Endothelial cell of umbilical vein (primary cell): Measurements from ENCODE around the gene TRAPPC2L. TPM values are rescaled to one million over a fixed set of nuclear protein-coding genes. Genes with fewer than 3 reads are reported as not detected.

ENCODE experiments used
- BruUV-seq: library from RNA; stranded (reverse); fragments of 400-500 nt; replicated peaks from 2 replicates; lab custom pipeline; 2021; lab: Mats Ljungman, UMichigan
- CTCF ChIA-PET: fragments of 300-600, 350-600 bp; sonication (Branson Sonifier 250); formaldehyde crosslinking; loops from one replicate; lab custom pipeline; 2021; ENCODE audit warnings: antibody characterized with exemption, inconsistent platforms; lab: Charles Lee
- POLR2A ChIA-PET: fragments of 300-600, 350-600 bp; sonication (Branson Sonifier 250); formaldehyde crosslinking; loops from one replicate; lab custom pipeline; 2021; ENCODE audit warnings: antibody characterized with exemption, inconsistent platforms; lab: Charles Lee
- DNase-seq: peaks from one replicate; pipeline ENCODE4 v3.0.0-alpha.2; 2011; ENCODE audit warnings: low read depth, low spot score
- FAIRE-seq: peaks from 2 replicates; lab custom pipeline; 2011; peaks lifted over from hg19 to GRCh38; lab: Jason Lieb, UNC
- H2AFZ ChIP-seq: 2 replicates; pipeline ENCODE4 v1.6.0; 2012; ENCODE audit warnings: low read depth, low read length, control low read depth, inconsistent platforms
- H3K27ac ChIP-seq: 2 replicates; pipeline ENCODE4 v1.5.1; 2011; ENCODE audit warnings: low read depth, mild to moderate bottlenecking, control low read depth, low read length, moderate library complexity; ENCODE audit not compliant: insufficient read depth
- H3K27me3 ChIP-seq, 2 experiments: 2 replicates each; pipeline versions ENCODE4 v1.6.0 to v1.6.1; 2011; ENCODE audit warnings: low read length in 2 of 2, mixed read lengths in 1 of 2; ENCODE audit not compliant: control insufficient read depth in 2 of 2, insufficient read depth in 2 of 2
- H3K36me3 ChIP-seq, 2 experiments: 2 replicates in 1 of 2; 3 replicates in 1 of 2; pipeline ENCODE4 v1.5.1; 2011; ENCODE audit warnings: low read length in 2 of 2, mild to moderate bottlenecking in 1 of 2, moderate library complexity in 1 of 2; ENCODE audit not compliant: control insufficient read depth in 2 of 2, insufficient read depth in 2 of 2; ENCODE audit errors: extremely low read depth in 1 of 2
- H3K4me1 ChIP-seq: 3 replicates; pipeline ENCODE4 v1.5.1; 2011; ENCODE audit warnings: mild to moderate bottlenecking, low read length; ENCODE audit not compliant: control insufficient read depth, insufficient read depth; ENCODE audit errors: extremely low read depth
- H3K4me2 ChIP-seq: 2 replicates; pipeline ENCODE4 v1.6.1; 2011; ENCODE audit warnings: low read length, control low read depth, mixed read lengths; ENCODE audit not compliant: insufficient read depth
- H3K4me3 ChIP-seq, 3 experiments: fragments of 200-600 bp in 1 of 3; sonication (generic), shearing (Covaris generic) in 1 of 3; replicated peaks in 1 of 3; 2 replicates each; pipeline ENCODE4 v1.5.1; 2011 to 2016; ENCODE audit warnings: control low read depth in 3 of 3, low read length in 3 of 3, mild to moderate bottlenecking in 2 of 3, inconsistent platforms in 1 of 3, low read depth in 1 of 3, moderate library complexity in 1 of 3; ENCODE audit not compliant: insufficient read depth in 1 of 3
- H3K79me2 ChIP-seq: 2 replicates; pipeline ENCODE4 v1.6.0; 2012; ENCODE audit warnings: low read length, inconsistent platforms; ENCODE audit not compliant: control insufficient read depth, insufficient read depth
- H3K9ac ChIP-seq: replicated peaks from 2 replicates; pipeline ENCODE3; 2011; ENCODE audit warnings: low read length, control low read depth; ENCODE audit not compliant: insufficient read depth; ENCODE audit errors: extremely low read depth
- H3K9me1 ChIP-seq: replicated peaks from 3 replicates; pipeline ENCODE4 v1.6.0; 2011; ENCODE audit warnings: mild to moderate bottlenecking, low read length; ENCODE audit not compliant: control insufficient read depth, insufficient read depth; ENCODE audit errors: extremely low read depth
- H3K9me3 ChIP-seq: replicated peaks from 2 replicates; pipeline ENCODE4 v1.5.1; 2012; ENCODE audit warnings: low read length, inconsistent platforms; ENCODE audit not compliant: control insufficient read depth, insufficient read depth
- H4K20me1 ChIP-seq: replicated peaks from 2 replicates; pipeline ENCODE3; 2011; ENCODE audit warnings: mild to moderate bottlenecking, low read length; ENCODE audit not compliant: control insufficient read depth, insufficient read depth; ENCODE audit errors: extremely low read depth
- EZH2 ChIP-seq: IDR thresholded peaks from 2 replicates; pipeline ENCODE4 v1.6.1; 2012; ENCODE audit warnings: borderline replicate concordance, low read depth, mild to moderate bottlenecking, moderate library complexity, low read length, inconsistent platforms; ENCODE audit not compliant: severe bottlenecking
- FOS ChIP-seq: IDR thresholded peaks from 2 replicates; pipeline ENCODE4 v1.6.1; 2011; ENCODE audit warnings: mild to moderate bottlenecking, low read length, moderate library complexity, borderline replicate concordance; ENCODE audit not compliant: insufficient read depth
- GATA2 ChIP-seq: IDR thresholded peaks from 2 replicates; pipeline ENCODE4 v1.7.0; 2011; ENCODE audit warnings: low read depth, mild to moderate bottlenecking, moderate library complexity, mixed read lengths, low read length; ENCODE audit not compliant: insufficient read length, insufficient read depth
- JUN ChIP-seq: IDR thresholded peaks from 2 replicates; pipeline ENCODE4 v1.6.1; 2011; ENCODE audit warnings: borderline replicate concordance, low read depth; ENCODE audit not compliant: insufficient read length, insufficient read depth
- MYC ChIP-seq: IDR thresholded peaks from one replicate; pipeline ENCODE4 v1.6.1; 2011; ENCODE audit warnings: mild to moderate bottlenecking, low read depth, low read length
- POLR2A ChIP-seq: IDR thresholded peaks from 2 replicates; pipeline ENCODE4 v1.6.1; 2012; ENCODE audit warnings: low read depth, mild to moderate bottlenecking, control low read depth, low read length
- POLR2AphosphoS5 ChIP-seq: IDR thresholded peaks from 2 replicates; pipeline ENCODE4 v1.6.1; 2012; ENCODE audit warnings: low read depth, mild to moderate bottlenecking, control low read depth, low read length, moderate library complexity; ENCODE audit not compliant: insufficient read depth
- dilution Hi-C: fragments of 300-500 bp; cut with MboI; formaldehyde crosslinking; loops from one replicate; pipeline ENCODE4 v1.15.0; 2019; ENCODE audit warnings: low sequenced_read_pairs; ENCODE audit not compliant: extremely low pct_ligation_motif_present
- intact Hi-C: fragments of 100-400 bp; cut with micrococcal nuclease; formaldehyde crosslinking; loops from one replicate; pipeline ENCODE4 v1.10.0; 2022
- polyA plus RNA-seq, 4 experiments: library from polyadenylated mRNA; depleted of rRNA in 3 of 4; stranded (reverse) in 3 of 4; unstranded in 1 of 4; fragments of >200 nt; gene quantifications; 2 replicates each; pipeline versions ENCODE4 v1.2.1 to v1.2.3, GENCODE V29; 2011 to 2012; ENCODE audit warnings: missing spikeins in 1 of 4
- total RNA-seq: library from RNA; stranded (reverse); gene quantifications from 2 replicates; pipeline ENCODE4 v1.2.3, GENCODE V29; 2021
- TF ChIP-seq, protein P1 (sequence below), 2 donors: IDR thresholded peaks; 1 replicate in 1 of 2; 2 replicates in 1 of 2; pipeline ENCODE4 v1.5.1; 2011; ENCODE audit warnings: low read length in 2 of 2, mild to moderate bottlenecking in 2 of 2, moderate library complexity in 2 of 2, control low read depth in 1 of 2, inconsistent platforms in 1 of 2, low read depth in 1 of 2; ENCODE audit not compliant: insufficient read depth in 1 of 2; ENCODE audit errors: extremely low read depth in 1 of 2
- TF ChIP-seq, protein P2 (sequence below): IDR thresholded peaks from 2 replicates; pipeline ENCODE4 v1.6.1; 2011; ENCODE audit not compliant: insufficient read depth, insufficient read length

Gene TRAPPC2L
- total and polyA plus RNA-seq, 2 donors (not counting 3 experiments of a cell fraction or from before 2014, with no cell fraction given) = 61.9 to 131 TPM

DNA sequence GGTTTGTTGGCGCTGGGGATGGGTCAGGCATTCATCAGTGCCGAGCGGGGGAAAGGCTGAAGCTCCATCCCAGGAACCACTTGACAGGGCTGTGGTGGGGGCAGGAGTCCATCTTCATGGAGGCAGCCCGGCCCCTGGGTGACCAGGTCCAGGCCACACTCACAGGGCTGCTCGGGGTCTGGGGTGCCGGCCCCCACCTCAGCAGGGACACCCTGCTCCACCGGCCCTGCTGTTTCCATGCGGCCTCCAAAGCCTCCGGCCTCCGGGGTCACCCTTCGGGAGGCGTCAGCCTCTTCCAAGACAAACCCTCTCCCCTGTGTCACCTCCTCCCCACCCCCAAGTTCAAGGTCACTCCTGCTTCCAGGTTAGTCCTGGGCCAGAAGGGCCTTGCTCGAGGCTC lies 22.3 kb upstream of the TRAPPC2L start:
- POLR2A ChIA-PET = no interaction called here
- no peak for FAIRE-seq

More for the DNA sequence above, 22.3 kb upstream of the TRAPPC2L start:
- H3K36me3 ChIP-seq = peaks cover 0 to 3% of the 10 kb centered on the region in 2 experiments
- H3K9me1 ChIP-seq = no peaks in the 10 kb centered on the region
- intact Hi-C loops (no loop called here), dilution Hi-C loops (no loop called here)
- H3K4me3 ChIP-seq = no peak overlapping the region
- no peak overlapping the region for H3K4me2 ChIP-seq
- no peaks in the 10 kb centered on the region for H3K27me3 ChIP-seq
- H3K27ac ChIP-seq = no peak overlapping the region
- TF ChIP-seq, protein P1, sequence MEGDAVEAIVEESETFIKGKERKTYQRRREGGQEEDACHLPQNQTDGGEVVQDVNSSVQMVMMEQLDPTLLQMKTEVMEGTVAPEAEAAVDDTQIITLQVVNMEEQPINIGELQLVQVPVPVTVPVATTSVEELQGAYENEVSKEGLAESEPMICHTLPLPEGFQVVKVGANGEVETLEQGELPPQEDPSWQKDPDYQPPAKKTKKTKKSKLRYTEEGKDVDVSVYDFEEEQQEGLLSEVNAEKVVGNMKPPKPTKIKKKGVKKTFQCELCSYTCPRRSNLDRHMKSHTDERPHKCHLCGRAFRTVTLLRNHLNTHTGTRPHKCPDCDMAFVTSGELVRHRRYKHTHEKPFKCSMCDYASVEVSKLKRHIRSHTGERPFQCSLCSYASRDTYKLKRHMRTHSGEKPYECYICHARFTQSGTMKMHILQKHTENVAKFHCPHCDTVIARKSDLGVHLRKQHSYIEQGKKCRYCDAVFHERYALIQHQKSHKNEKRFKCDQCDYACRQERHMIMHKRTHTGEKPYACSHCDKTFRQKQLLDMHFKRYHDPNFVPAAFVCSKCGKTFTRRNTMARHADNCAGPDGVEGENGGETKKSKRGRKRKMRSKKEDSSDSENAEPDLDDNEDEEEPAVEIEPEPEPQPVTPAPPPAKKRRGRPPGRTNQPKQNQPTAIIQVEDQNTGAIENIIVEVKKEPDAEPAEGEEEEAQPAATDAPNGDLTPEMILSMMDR (IDR thresholded peaks at IDR 0.05; ENCODE audit: extremely low read depth in 1 of 2, insufficient read depth in 1 of 2, low read depth in 1 of 2, low read length in 2 of 2) = no peak
- TF ChIP-seq JUN (no peak), POLR2A (no peak), GATA2 (no peak), MYC (no peak), POLR2AphosphoS5 (no peak), FOS (no peak), EZH2 (no peak)
- TF ChIP-seq, protein P2, sequence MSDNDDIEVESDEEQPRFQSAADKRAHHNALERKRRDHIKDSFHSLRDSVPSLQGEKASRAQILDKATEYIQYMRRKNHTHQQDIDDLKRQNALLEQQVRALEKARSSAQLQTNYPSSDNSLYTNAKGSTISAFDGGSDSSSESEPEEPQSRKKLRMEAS = no peak
- H4K20me1 ChIP-seq = no peaks in the 10 kb centered on the region
- no TSS peak for BruUV-seq
- H3K9ac ChIP-seq = no peak overlapping the region
- no peaks in the 10 kb centered on the region for H3K4me1 ChIP-seq
- no peaks in the 10 kb centered on the region for H3K79me2 ChIP-seq
- no peaks in the 10 kb centered on the region for H3K9me3 ChIP-seq
- H2AFZ ChIP-seq = no peak overlapping the region
- no peak for DNase-seq
- CTCF ChIA-PET = no interaction called here
